H1 (cell line): ENCODE data around the gene LGALS3. TPM values are rescaled to one million over a fixed set of nuclear protein-coding genes. Genes with fewer than 3 reads are reported as not detected.

Experiments used
- EGR1 ChIP-seq: IDR thresholded peaks from 2 replicates; pipeline ENCODE4 v1.6.1; 2011; ENCODE audit warnings: low read depth, low read length, borderline replicate concordance
- KDM4A ChIP-seq: IDR thresholded peaks from one replicate; pipeline ENCODE4 v1.7.1; 2012; ENCODE audit warnings: low read depth, mild to moderate bottlenecking, moderate library complexity, low read length, inconsistent platforms; ENCODE audit not compliant: severe bottlenecking
- RBBP5 ChIP-seq: IDR thresholded peaks from 2 replicates; pipeline ENCODE4 v1.7.1; 2012; ENCODE audit warnings: low read depth, mild to moderate bottlenecking, inconsistent platforms, low read length, moderate library complexity, borderline replicate concordance
- SIX5 ChIP-seq: IDR thresholded peaks from 2 replicates; pipeline ENCODE4 v1.6.1; 2011; ENCODE audit warnings: mild to moderate bottlenecking, low read depth, low read length
- ZNF274 ChIP-seq: IDR thresholded peaks from 2 replicates; pipeline ENCODE4 v1.7.0; 2012; ENCODE audit warnings: low read length, borderline replicate concordance; ENCODE audit errors: extremely low read depth
- polyA plus RNA-seq, 7 experiments: library from polyadenylated mRNA; depleted of rRNA in 3 of 7; stranded (reverse) in 5 of 7; unstranded in 2 of 7; fragments of >200 nt in 5 of 7; fragments of 200-250 nt in 2 of 7; gene quantifications; 1 replicate in 5 of 7; 2 replicates in 1 of 7; 4 replicates in 1 of 7; pipeline versions ENCODE4 v1.2.1 to v1.2.3, GENCODE V29; 2011 to 2013; ENCODE audit warnings: missing spikeins in 2 of 7, mixed read lengths in 2 of 7
- total RNA-seq: library from RNA; stranded (reverse); fragmentation: NEBNext Ultra II Directional; extraction: Animal tissue kit (Norgen Biotek cat#: 25700); gene quantifications from 2 replicates; pipeline ENCODE4 v1.2.1, GENCODE V29; 2021
- TF ChIP-seq, protein P1 (sequence below), 3 experiments: IDR thresholded peaks; 1 replicate in 2 of 3; 2 replicates in 1 of 3; pipeline versions ENCODE4 v1.5.1 to v1.6.1; 2011; ENCODE audit warnings: low read length in 3 of 3, mild to moderate bottlenecking in 3 of 3, inconsistent platforms in 2 of 3, low read depth in 1 of 3, moderate library complexity in 1 of 3; ENCODE audit not compliant: insufficient read depth in 1 of 3; ENCODE audit errors: control extremely low read depth in 1 of 3

The LGALS3 gene
- total and polyA plus RNA-seq, 2 of the 8 experiments (the other 6 are each of a cell fraction or from before 2014, with no cell fraction given) = 9.7 to 14.5 TPM

GRCh38 chr14:55099756-55100155 is 29.3 kb upstream of the LGALS3 start (continued):
- TF ChIP-seq, protein P1, sequence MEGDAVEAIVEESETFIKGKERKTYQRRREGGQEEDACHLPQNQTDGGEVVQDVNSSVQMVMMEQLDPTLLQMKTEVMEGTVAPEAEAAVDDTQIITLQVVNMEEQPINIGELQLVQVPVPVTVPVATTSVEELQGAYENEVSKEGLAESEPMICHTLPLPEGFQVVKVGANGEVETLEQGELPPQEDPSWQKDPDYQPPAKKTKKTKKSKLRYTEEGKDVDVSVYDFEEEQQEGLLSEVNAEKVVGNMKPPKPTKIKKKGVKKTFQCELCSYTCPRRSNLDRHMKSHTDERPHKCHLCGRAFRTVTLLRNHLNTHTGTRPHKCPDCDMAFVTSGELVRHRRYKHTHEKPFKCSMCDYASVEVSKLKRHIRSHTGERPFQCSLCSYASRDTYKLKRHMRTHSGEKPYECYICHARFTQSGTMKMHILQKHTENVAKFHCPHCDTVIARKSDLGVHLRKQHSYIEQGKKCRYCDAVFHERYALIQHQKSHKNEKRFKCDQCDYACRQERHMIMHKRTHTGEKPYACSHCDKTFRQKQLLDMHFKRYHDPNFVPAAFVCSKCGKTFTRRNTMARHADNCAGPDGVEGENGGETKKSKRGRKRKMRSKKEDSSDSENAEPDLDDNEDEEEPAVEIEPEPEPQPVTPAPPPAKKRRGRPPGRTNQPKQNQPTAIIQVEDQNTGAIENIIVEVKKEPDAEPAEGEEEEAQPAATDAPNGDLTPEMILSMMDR (IDR thresholded peaks at IDR 0.05; ENCODE audit: control extremely low read depth in 1 of 3, insufficient read depth in 1 of 3, low read depth in 1 of 3, low read length in 3 of 3) = no peak
- TF ChIP-seq EGR1 (no peak), RBBP5 (no peak), SIX5 (no peak), ZNF274 (no peak), KDM4A (no peak)
